Activated CD8-positive, alpha-beta memory T cell treated with anti-CD3 and anti-CD28 coated beads for 24 hours (primary cell): ENCODE results near the gene SBNO2.
"Not testable (repeated sequence)": the region's sequence is repeated elsewhere in the genome, so short reads cannot be mapped to it uniquely, and the experiment has no call there.

Experiments
- DNase-seq: peaks from one replicate; pipeline ENCODE4 v3.0.0-alpha.2; 2020

SBNO2 gene

DNA sequence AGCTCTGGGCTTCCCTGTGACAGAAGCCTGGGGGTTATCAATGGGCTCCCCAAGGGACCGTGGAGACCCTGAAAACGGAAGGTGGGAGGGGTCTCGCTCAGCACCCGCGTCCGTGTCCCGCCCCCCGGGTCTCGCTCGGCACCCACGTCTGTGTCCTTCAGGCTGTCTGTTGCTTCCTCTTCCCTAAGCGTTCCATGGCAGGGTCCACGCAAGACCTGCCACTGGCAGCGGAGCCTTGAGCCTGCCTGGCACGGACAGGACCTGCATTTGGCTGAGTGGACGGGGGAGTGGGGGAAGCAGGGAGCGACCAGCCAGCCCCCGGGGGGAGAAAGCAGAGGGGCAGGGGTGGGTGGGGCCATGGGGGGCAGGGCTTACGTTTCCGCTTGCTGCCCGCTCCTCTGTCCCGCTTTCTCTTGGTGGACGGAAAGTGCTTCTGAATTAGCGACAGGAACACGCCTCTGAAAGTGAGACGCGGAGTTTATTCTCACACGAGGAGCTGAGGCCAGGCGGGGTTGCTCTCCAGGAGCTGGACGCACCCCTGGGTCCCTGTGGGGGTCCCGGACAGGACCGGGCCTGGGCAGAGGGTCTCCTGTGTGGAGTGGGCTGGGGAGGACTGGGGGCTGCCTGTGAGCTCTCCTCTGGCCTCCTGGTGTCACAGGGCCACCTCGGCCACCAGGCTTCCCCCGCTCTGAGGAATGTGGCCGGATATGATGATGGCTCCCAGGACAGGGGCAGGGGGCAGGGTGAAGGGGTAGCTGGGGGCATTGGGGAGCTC lies 58.2 kb downstream of the SBNO2 start:
- no peak for DNase-seq

- DNase-seq, result not testable (repeated sequence)
Measured at GRCh38 chr19:1114728-1115127, 59.3 kb downstream of the SBNO2 start.

DNA sequence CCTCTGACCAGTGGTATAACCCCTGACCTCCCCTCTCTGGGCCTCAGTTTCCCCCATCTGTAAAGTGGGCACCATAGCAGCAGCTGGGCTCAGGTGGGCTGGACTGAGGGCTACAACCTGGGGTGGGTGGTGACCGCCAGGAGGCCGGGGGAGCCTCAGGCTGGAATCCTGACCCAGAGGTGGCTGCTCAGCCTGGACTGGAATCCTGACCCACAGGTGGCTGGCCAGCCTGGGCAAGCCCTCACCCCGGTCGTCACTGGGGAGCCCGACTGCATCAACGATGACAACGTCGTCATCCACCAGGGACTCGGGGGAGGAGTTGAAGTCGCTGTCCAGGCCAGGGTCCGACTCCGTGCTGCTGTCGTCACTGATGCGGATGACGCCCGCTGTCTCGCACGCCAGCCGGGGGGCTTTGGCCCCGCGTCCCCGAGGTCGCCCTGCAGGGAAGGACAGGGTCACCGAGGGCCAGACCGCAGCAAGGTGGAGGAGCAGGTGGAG lies 60.0 kb downstream of the SBNO2 start:
- DNase-seq, result no peak

DNA sequence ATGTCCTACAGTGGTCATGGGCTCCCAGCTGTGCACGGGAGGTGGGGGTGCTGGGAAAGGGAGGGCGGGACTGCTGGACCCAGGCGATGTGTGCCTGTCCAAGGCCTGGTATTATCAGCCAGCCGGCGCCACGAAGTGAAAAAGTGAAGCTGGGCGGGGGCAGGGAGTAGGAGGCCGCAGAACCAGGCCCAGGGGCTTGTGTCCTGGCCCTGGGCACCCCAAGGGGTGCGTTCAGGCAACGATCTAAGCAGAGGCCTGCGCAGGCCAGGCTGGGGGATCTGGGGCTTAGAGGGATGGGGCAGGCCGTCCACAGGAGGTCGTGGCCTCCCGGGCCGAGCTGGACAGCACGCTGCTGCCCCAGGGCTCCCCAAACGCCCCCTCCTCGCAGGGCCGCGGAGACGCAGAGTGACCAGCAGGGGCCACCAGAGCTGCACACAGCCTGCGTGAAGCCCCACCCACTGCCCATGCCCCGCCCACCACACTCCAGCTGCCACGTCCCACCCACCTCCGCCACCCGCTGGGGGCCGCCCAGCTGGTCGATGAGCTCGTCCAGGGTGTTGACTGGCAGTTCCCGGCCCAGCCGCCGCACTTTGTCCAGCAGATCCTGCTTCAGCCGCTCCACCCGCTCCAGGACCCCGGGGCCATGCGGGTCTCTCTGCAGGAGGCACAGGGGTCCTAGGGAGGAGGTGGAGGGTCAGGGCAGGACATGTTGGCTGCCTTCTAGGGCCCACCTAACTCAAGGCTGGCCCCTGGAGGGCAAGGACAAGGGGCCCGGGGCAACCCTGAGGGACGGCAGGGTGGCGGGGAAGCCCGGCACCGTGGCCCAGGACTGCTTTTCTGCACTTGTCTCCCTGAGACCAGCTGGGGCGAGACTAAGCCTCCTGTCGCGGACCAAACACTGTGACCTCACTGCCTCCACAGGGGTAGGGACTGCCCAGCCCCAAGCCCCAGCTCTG lies 60.8 kb downstream of the SBNO2 start:
- peak; percentile 94 for DNase-seq

DNA sequence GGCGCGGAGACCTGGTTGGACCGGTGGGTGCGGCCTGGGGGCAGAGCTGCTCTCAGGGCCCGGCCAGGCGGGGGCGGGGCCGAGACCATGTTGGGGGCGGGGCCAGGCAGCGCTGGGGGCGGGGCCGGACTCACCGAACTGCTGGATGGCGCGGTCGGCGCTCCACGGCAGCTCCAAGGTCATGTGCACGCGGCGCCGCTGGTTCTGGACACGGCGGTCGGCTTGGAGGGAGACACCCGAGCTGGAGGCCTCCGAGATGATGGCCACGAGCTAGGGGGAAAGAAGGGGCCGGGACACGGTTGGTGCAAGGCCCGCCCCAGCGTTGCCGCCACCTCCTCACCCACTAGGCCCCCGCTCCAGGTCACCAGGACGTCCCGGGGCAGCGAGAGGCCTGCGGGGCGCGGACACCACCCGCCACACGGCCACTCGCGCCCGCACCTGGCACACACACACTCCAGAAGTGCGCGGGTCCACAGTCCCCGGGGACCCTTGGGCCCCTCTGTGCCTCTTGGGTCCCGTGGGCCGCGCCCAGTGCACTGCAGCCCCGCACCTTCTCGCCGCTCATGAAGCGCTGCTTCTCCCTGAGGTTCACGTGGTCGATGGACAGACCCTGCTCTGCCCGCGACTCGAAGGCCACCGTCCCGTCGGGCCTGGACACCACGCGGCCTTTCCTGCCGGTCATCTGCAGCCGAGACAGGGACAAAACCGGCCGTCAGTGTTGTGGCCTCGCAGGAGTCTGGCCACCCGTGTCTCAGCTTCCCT lies 61.6 kb downstream of the SBNO2 start:
- DNase-seq, result no peak

DNA sequence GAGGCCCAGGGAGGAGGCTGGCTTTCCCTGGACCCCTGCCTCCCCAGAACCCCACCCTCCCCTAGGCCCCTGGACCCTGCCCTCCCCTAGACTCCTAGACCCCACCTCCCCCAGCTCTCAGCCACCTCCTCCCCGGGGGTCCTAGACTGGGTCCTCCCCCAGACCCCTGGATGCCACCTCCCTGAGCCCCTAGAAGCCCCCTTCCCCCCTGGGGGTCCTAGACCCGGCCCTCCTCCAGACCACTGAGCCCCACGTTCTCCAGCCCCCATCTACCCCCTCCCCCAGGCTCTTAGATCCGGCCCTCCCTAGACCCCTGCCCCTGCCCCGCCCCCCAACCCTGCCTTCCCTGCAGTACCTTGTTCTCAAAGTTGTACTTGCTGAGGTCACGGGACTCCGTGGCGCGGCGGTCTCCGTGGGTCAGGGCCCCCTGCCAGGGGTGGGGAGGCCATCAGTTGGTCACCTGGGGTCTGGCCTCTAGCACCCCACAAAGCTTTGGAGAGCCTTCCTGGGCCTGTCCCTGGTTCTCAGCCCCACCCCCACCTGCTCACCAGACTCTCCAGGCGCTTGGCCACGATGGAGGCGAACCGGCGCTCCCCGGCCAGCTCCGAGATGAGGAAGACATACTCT lies 62.3 kb downstream of the SBNO2 start:
- DNase-seq, result no peak

- DNase-seq, result no peak
Measured at GRCh38 chr19:1110809-1111640, 63.0 kb downstream of the SBNO2 start.

- DNase-seq, result no peak
Measured at GRCh38 chr19:1109697-1110671, 64.1 kb downstream of the SBNO2 start.

GRCh38 chr19:1109032-1109551 lies 65.0 kb downstream of the SBNO2 start:
- no peak for DNase-seq

DNA sequence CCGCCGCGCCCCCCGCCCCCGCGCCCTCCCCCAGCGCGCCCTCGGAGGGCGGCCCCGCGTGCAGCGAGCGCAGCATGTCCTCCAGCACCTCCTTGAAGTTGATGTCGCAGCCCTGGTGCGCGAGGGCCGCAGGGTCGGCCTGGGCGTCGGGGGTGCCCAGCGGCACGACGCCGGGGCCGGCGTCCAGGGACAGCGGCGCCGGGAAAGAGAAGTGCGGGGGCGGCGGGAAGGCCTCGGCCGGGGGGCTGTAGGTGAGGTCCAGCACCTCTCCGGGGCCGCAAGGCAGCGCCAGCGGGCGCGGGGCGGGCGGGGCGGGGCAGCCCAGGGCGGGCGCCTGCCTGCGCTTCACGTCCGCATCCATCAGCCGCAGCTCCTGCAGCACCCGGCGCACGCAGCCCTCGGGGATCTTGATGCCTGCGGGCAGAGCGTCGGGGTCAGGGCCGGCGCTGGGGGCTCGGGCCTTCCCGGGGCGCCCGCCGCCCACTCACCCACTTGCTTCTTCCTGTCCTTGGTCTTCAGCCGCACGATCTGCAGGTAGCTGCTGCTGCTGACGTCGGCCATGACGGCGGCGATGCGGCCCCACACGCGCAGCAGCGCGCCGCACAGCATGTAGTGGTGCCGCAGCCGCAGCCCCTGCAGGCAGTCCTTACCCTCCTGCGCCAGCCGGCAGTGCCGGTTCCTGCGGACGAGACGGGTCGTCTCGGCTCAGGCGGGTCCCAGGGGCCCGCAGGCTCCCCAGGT lies 65.6 kb downstream of the SBNO2 start:
- DNase-seq, result no peak

DNA sequence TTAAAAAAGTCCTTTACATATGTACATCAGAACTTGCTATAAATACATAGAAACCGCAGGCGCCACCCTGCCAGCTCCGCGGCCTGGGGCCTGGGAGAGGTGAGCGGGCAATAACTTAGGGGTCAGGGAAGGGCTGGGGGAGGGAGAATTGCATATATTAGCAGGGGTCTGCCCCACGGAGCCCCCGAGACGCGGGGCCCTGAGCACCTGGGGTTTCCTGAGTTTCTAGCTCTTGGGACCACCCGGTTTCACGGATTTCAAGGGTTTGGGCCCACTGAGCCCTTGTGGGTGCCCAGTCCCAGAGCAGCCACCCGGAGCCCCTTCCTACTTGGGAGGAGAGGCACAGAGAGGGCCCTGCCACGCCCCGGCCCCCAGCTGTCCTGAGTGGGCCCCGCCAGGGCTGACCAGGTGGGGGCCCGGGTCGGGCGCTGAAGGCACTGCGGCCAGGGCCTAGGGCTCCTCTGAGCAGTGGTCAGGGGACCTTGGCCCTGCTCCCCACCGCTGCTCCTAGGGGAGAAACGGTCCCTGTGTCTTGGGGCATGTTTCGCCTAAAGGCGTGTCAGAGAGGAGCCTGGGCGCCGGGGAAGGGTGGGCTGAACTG lies 66.3 kb downstream of the SBNO2 start:
- DNase-seq, result no peak

GRCh38 chr19:1106841-1107660 lies 67.0 kb downstream of the SBNO2 start:
- no peak for DNase-seq

DNA sequence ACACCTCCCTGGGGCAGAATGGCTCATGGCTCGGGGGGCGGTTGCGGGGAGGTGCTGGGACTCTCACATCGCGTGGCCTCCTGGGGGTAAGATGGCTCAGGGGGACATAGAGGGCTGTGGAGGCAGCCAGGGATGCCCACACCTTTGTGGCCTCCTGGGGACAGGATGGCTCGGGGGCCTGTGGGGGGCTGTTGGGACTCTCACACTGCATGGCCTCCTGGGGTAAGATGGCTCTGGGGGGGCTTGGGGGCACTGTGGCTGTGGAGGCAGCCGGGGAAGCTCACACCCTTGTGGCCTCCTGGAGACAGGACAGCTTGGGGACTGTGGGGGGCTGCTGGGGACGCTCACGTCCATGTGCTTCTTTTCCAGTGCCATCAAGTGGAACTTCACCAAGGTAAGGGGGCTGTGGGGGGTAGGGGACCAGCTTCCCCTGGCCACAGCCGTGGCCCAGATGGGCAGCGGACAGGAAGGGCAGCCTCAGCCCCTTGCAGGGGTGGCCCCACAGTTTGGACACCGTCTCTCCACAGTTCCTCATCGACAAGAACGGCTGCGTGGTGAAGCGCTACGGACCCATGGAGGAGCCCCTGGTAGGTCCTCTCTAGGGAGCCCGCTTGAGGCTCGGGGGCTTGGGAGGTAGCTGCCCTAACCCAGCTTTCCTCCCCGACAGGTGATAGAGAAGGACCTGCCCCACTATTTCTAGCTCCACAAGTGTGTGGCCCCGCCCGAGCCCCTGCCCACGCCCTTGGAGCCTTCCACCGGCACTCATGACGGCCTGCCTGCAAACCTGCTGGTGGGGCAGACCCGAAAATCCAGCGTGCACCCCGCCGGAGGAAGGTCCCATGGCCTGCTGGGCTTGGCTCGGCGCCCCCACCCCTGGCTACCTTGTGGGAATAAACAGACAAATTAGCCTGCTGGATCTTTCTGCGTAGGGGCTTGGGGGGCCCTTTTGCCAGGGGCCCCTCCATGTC lies 67.9 kb downstream of the SBNO2 start:
- DNase-seq, result no peak

DNA sequence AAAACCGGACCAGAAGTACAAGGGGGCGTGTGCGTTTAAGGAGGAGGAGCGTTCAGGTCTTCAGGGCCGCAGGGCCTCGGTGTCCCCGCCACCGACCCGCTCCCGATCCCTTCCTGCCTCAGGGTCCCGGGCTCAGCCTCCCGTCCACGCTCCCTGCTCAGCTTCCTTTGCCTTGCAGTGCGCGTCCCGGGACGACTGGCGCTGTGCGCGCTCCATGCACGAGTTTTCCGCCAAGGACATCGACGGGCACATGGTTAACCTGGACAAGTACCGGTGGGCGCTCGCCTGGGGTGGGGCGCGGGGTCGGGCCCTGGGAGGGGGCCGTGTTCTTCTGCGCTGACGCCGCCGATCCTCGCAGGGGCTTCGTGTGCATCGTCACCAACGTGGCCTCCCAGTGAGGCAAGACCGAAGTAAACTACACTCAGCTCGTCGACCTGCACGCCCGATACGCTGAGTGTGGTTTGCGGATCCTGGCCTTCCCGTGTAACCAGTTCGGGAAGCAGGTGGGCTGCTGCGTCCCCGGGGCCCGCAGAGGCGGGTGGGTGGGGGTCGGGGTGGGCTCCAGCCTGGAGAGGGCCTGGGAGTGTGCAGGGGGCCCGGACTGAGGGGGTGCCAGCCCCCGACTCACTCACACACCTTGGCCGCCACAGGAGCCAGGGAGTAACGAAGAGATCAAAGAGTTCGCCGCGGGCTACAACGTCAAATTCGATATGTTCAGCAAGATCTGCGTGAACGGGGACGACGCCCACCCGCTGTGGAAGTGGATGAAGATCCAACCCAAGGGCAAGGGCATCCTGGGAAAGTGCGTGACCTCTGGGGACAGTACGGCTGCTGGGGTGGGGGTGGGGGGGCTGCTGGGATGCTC lies 68.8 kb downstream of the SBNO2 start:
- DNase-seq, result no peak

DNA sequence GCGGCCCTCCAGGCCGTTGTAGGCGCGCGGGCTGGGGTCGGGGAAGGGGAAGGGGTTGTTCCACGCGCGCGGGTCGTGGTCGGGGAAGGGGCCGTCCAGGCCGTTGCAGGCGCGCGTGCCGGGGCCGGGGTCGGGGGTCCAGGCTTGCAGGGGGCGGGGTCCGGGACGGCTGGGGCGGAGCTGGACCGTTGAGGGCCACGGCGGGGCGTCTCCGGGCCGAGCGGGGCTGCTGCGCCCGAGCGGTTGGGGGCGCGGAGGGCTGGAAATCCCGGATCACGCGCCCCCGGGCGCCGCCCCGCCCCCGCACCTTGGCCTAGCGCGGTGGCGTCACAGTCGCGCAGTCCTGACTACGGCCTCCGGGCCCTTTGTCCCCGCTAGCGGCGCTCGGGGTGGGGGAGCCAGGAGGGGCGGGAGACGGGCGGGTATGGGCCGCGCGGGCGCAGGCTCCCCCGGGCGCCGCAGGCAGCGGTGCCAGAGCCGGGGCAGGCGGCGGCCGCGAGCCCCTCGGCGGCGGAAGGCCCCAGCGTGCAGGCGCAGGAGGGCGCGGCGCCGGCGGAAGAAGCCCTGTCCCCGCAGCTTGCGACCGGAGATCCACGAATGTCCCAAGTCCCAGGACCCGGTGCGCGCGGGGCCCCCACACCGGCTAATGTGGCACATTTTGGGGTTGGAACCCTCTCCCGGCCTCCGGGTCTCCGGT lies 69.6 kb downstream of the SBNO2 start:
- peak; percentile 91 for DNase-seq
